ENCODE data around the gene GARIN3. TPM values are rescaled to one million over a fixed set of nuclear protein-coding genes. Genes with fewer than 3 reads are reported as not detected.

GARIN3 gene
- total RNA-seq, 1 experiment from 2014 or later = not detected

DNA sequence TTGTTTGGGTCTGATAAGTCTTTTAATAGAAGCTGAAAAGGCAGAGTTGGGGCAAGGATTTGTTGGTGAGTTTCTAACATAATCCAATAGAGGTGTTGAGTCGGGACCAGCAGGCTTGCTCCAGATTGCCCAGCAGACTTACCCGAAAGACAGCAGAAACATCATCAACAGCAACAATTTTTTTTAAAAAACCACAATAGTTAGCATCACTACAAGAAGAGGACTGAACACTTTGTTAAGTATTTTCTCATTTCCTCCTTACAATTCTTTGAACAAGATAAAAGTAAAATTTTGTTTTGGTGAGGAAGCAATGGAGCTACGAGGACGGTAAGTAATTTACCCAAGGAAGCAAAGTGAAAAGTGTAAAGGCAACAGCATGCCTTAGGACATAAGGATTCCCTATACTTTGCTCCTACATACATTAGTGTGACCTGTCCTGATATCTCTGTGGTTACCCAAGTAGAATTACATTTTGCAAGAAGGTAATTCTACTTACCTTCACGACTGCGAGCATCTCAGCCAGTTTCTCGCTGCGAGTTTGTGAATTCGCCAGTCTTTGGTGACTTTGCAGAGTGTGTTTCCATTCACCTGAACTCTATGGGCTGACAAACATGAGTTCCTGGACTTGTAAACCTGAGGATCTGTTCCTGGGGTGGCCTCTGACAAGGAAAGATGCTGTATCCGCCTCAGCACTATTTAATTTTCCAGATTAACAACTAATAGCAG, 27.8 kb upstream of the GARIN3 start:
- TF ChIP-seq, protein P1, sequence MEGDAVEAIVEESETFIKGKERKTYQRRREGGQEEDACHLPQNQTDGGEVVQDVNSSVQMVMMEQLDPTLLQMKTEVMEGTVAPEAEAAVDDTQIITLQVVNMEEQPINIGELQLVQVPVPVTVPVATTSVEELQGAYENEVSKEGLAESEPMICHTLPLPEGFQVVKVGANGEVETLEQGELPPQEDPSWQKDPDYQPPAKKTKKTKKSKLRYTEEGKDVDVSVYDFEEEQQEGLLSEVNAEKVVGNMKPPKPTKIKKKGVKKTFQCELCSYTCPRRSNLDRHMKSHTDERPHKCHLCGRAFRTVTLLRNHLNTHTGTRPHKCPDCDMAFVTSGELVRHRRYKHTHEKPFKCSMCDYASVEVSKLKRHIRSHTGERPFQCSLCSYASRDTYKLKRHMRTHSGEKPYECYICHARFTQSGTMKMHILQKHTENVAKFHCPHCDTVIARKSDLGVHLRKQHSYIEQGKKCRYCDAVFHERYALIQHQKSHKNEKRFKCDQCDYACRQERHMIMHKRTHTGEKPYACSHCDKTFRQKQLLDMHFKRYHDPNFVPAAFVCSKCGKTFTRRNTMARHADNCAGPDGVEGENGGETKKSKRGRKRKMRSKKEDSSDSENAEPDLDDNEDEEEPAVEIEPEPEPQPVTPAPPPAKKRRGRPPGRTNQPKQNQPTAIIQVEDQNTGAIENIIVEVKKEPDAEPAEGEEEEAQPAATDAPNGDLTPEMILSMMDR (conservative IDR thresholded peaks at IDR 0.05) = no peak
- H4K20me1 ChIP-seq (ENCODE audit: control insufficient read depth, insufficient read depth, insufficient read length) = no peaks in the 10 kb centered on the region
- H4K8ac ChIP-seq (replicated peaks; ENCODE audit: insufficient read length, low read depth, low read length) = no peak overlapping the region
- H3K4me1 Mint-ChIP-seq = no peaks in the 10 kb centered on the region
- H3K79me1 ChIP-seq (ENCODE audit: insufficient read depth, low read depth, low read length, poor library complexity, severe bottlenecking) = no peaks in the 10 kb centered on the region
- H3K9ac ChIP-seq (ENCODE audit: extremely low read depth, insufficient read length, low read length) = no peak overlapping the region
- no peak overlapping the region for H3K27ac ChIP-seq (ENCODE audit: insufficient read length, low read depth, low read length)
- no peak overlapping the region for H3K27ac Mint-ChIP-seq
- no peaks in the 10 kb centered on the region; the same call in 1 of the 2 replicates for H3K27me3 ChIP-seq (ENCODE audit: insufficient read depth, low read length)
- H3K9me3 ChIP-seq (ENCODE audit: control insufficient read depth, low read depth, low read length) = no peaks in the 10 kb centered on the region
- H2BK5ac ChIP-seq (ENCODE audit: insufficient read length, low read length) = no peak overlapping the region
- H3K4ac ChIP-seq (ENCODE audit: low read depth, low read length) = no peak overlapping the region
- H3K4me3 Mint-ChIP-seq = no peak overlapping the region
- no peak overlapping the region for H3K14ac ChIP-seq (ENCODE audit: insufficient read depth, low read length)
- no peaks in the 10 kb centered on the region for H3K36me3 Mint-ChIP-seq (ENCODE audit: insufficient read depth in 1 of 3, low read depth in 3 of 3)
- H3K18ac ChIP-seq (ENCODE audit: insufficient read length, low read depth, low read length) = no peak overlapping the region
- H4K91ac ChIP-seq (ENCODE audit: insufficient read length, low read depth, low read length) = no peak overlapping the region
- H2BK120ac ChIP-seq (ENCODE audit: low read depth, low read length, poor library complexity, severe bottlenecking) = no peak overlapping the region
- no peak overlapping the region for H2BK20ac ChIP-seq (ENCODE audit: low read depth, low read length, poor library complexity, severe bottlenecking)
- no peaks in the 10 kb centered on the region for H3K79me2 ChIP-seq (ENCODE audit: insufficient read depth, low read length)
- no peak for DNase-seq
- H3K23ac ChIP-seq (ENCODE audit: insufficient read length, low read depth, low read length) = no peak overlapping the region
- H2BK12ac ChIP-seq (ENCODE audit: insufficient read length, low read depth, low read length) = no peak overlapping the region
- H3K56ac ChIP-seq (ENCODE audit: insufficient read length, low read depth, low read length) = no peak overlapping the region
- H3K23me2 ChIP-seq (ENCODE audit: insufficient read length, low read depth, low read length, poor library complexity, severe bottlenecking) = no peaks in the 10 kb centered on the region
- no peaks in the 10 kb centered on the region for H3K4me1 ChIP-seq (ENCODE audit: insufficient read depth, low read length)
- WGBS (ENCODE audit: extremely low coverage, insufficient read length, low lambda C conversion rate) = no CpG with 5 or more reads among the region's 10 CpGs
- H3T11ph ChIP-seq (ENCODE audit: low read length) = no peak overlapping the region
- no peak overlapping the region for H2AFZ ChIP-seq (ENCODE audit: low read length)
- H3K27me3 Mint-ChIP-seq (ENCODE audit: low read depth) = peaks cover 69% of the 10 kb centered on the region
- no peak overlapping the region for H2BK15ac ChIP-seq (ENCODE audit: low read depth, low read length)
- no peaks in the 10 kb centered on the region for H3K9me3 Mint-ChIP-seq
- no peak overlapping the region for H2AK5ac ChIP-seq (ENCODE audit: insufficient read length, low read length)
- H3K4me2 ChIP-seq (ENCODE audit: insufficient read depth, insufficient read length, low read length) = no peak overlapping the region
- no peak overlapping the region for H4K5ac ChIP-seq (ENCODE audit: insufficient read length, low read depth, low read length)

All from H9 (cell line).